HepG2 (cell line): ENCODE results near the gene PAX4. TPM values are rescaled to one million over a fixed set of nuclear protein-coding genes. Genes with fewer than 3 reads are reported as not detected.
A peak's percentile ranks its signal among the peaks of the same experiment; 100 is the strongest.

ENCODE experiments used
- ATAC-seq: fragments of 200-7000 bp; cut with Tn5 transposase; 3 replicates; pipeline ENCODE4 v1.9.1; 2020; ENCODE audit warnings: mild to moderate bottlenecking, moderate library complexity
- BruUV-seq: library from RNA; stranded (reverse); fragments of 400-500 nt; replicated peaks from 2 replicates; lab custom pipeline; 2021; lab: Mats Ljungman, UMichigan
- CTCF ChIA-PET: fragments of 300-600 bp; formaldehyde crosslinking; extraction: SDS; loops from one replicate; lab custom pipeline; 2021; ENCODE audit warnings: low total read pairs, inconsistent platforms, low intra/inter-chr PET ratio; lab: Yijun Ruan, JAX
- POLR2A ChIA-PET: fragments of 350-600 bp; sonication (Branson Sonifier 250); formaldehyde crosslinking; loops from one replicate; lab custom pipeline; 2020; ENCODE audit warnings: antibody characterized with exemption, inconsistent platforms; lab: Yijun Ruan, JAX
- DNase-seq: peaks from one replicate; pipeline ENCODE4 v3.0.0-alpha.2; 2015; ENCODE audit warnings: low spot score
- FAIRE-seq: peaks from 3 replicates; lab custom pipeline; 2011; peaks lifted over from hg19 to GRCh38; lab: Jason Lieb, UNC
- H2AFZ ChIP-seq: one replicate; pipeline ENCODE4 v1.6.1; 2011; ENCODE audit warnings: low read length, inconsistent platforms
- H3K27ac ChIP-seq: fragments of 300-600 bp; 3 replicates; pipeline ENCODE4 v1.8.0; 2011; ENCODE audit warnings: mixed run types, mild to moderate bottlenecking, mixed read lengths, low read length, inconsistent platforms; ENCODE audit not compliant: insufficient read depth; ENCODE audit errors: extremely low read length
- H3K27me3 ChIP-seq, 2 experiments: fragments of 200-600 bp in 1 of 2; 2 replicates in 1 of 2; 3 replicates in 1 of 2; pipeline versions ENCODE4 v1.6.0 to v1.8.0; 2011; ENCODE audit warnings: low read length in 2 of 2, mild to moderate bottlenecking in 2 of 2, moderate library complexity in 2 of 2, inconsistent platforms in 1 of 2; ENCODE audit not compliant: insufficient read depth in 2 of 2, control insufficient read depth in 1 of 2
- H3K36me3 ChIP-seq, 2 experiments: fragments of 200-600 bp in 1 of 2; replicated peaks in 1 of 2; 2 replicates in 1 of 2; 3 replicates in 1 of 2; pipeline versions ENCODE4 v1.5.1 to v1.8.0; 2011; ENCODE audit warnings: low read length in 2 of 2, inconsistent platforms in 1 of 2; ENCODE audit not compliant: insufficient read depth in 2 of 2, control insufficient read depth in 1 of 2
- H3K4me1 ChIP-seq: 2 replicates; pipeline ENCODE4 v1.5.1; 2012; ENCODE audit warnings: low read length, inconsistent platforms; ENCODE audit not compliant: insufficient read depth
- H3K4me2 ChIP-seq: 2 replicates; pipeline ENCODE4 v1.6.0; 2011; ENCODE audit warnings: low read depth, low read length, inconsistent platforms
- H3K4me3 ChIP-seq, 3 experiments: fragments of 200-600 bp in 1 of 3; sonication (generic), shearing (Covaris generic) in 1 of 3; replicated peaks in 1 of 3; 2 replicates each; pipeline ENCODE4 v1.5.1; 2011 to 2016; ENCODE audit warnings: low read length in 3 of 3, inconsistent platforms in 2 of 3, low read depth in 2 of 3, mild to moderate bottlenecking in 2 of 3, control low read depth in 1 of 3, mixed read lengths in 1 of 3; ENCODE audit not compliant: insufficient read depth in 1 of 3
- H3K79me2 ChIP-seq: one replicate; pipeline ENCODE4 v1.6.1; 2011; ENCODE audit warnings: low read length, inconsistent platforms; ENCODE audit not compliant: insufficient read depth
- H3K9ac ChIP-seq: 2 replicates; pipeline ENCODE4 v1.6.0; 2011; ENCODE audit warnings: mild to moderate bottlenecking, low read depth, low read length, inconsistent platforms; ENCODE audit not compliant: insufficient read depth
- H3K9me3 ChIP-seq: 2 replicates; pipeline ENCODE4 v1.5.1; 2012; ENCODE audit warnings: mild to moderate bottlenecking, low read length
- H4K20me1 ChIP-seq: 2 replicates; pipeline ENCODE4 v1.6.0; 2011; ENCODE audit warnings: inconsistent platforms, mild to moderate bottlenecking, low read length, moderate library complexity; ENCODE audit not compliant: insufficient read depth
- RNF219 ChIP-seq: sonication (generic); formaldehyde crosslinking; IDR thresholded peaks from 2 replicates; pipeline ENCODE4 v1.5.0; 2020; ENCODE audit warnings: mild to moderate bottlenecking, missing genetic modification reagents
- TOE1 ChIP-seq: sonication (generic); formaldehyde crosslinking; IDR thresholded peaks from 2 replicates; pipeline ENCODE4 v1.4.0; 2020; ENCODE audit warnings: mild to moderate bottlenecking, missing genetic modification reagents
- ZNF10 ChIP-seq: sonication (generic); formaldehyde crosslinking; IDR thresholded peaks from 2 replicates; pipeline ENCODE4 v1.4.0; 2020; ENCODE audit warnings: mild to moderate bottlenecking, low read depth, missing genetic modification reagents, borderline replicate concordance
- ZNF34 ChIP-seq: sonication (generic); formaldehyde crosslinking; IDR thresholded peaks from 2 replicates; pipeline ENCODE4 v1.4.0; 2020; ENCODE audit warnings: mild to moderate bottlenecking, missing genetic modification reagents, borderline replicate concordance
- WGBS: methylation state at CpG from one replicate; pipeline ENCODE4 v1.1.6; 2017; ENCODE audit warnings: low lambda C conversion rate; 5-methylcytosine and 5-hydroxymethylcytosine counted together
- in situ Hi-C: cut with HindIII; loops from 2 replicates; pipeline ENCODE4 v1.10.0; 2017; ENCODE audit warnings: low pct_unique_long_range_greater_than_20kb; ENCODE audit not compliant: extremely low pct_ligation_motif_present
- intact Hi-C: fragments of 100-400 bp; cut with micrococcal nuclease; formaldehyde crosslinking; loops from one replicate; pipeline ENCODE4 v1.10.0; 2022; ENCODE audit not compliant: unreplicated experiment
- polyA plus RNA-seq, 8 experiments: library from polyadenylated mRNA; depleted of rRNA in 3 of 8; stranded (reverse) in 7 of 8; unstranded in 1 of 8; fragments of >200 nt; fragmentation: Illumina TruSeq in 4 of 8; extraction: Trizol in 4 of 8; gene quantifications; 2 replicates each; pipeline versions ENCODE4 v1.2.1 to v1.2.3, GENCODE V29; 2011 to 2016; ENCODE audit warnings: low read depth in 4 of 8, missing spikeins in 1 of 8, mixed read lengths in 1 of 8; ENCODE audit not compliant: insufficient read depth in 1 of 8
- total RNA-seq, 5 experiments: library from RNA; depleted of rRNA; stranded (reverse); fragments of >200 nt; fragmentation: Illumina TruSeq; extraction: Trizol; gene quantifications; 2 replicates each; pipeline ENCODE4 v1.2.3, GENCODE V29; 2016; ENCODE audit warnings: low read depth in 1 of 5

The PAX4 gene
- total and polyA plus RNA-seq, 2 of the 13 experiments (the other 11 are each of a cell fraction or from before 2014, with no cell fraction given): not detected

DNA sequence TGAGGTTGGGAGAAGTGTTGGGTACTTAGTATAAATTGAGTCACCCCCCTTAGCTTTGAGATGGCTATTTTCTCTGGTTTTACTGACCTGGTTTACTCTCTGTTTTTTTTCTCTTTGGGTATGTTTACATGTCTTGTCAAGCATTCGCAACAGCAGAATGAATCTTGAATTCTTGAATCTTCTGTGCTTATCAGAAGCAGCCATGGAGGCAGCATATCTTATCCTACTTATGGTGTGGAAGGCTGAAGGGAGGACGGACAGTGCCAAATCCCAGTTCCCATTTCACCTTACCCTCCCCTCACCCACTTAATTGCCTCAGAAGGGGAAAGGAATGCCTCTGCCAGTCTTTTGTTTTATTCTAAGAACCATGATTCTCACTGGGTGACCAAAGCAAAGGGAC lies 37.8 kb upstream of the PAX4 start (continued):
- TF ChIP-seq RNF219 (no peak), ZNF10 (CRISPR knock-in tag) (no peak)

- Histone ChIP-seq H3K79me2 (peaks cover 77% of the 10 kb centered on the region), H3K4me1 (peaks cover 69% of the 10 kb centered on the region), H3K27me3 (no peaks in the 10 kb centered on the region; a peak in 1 of 5 replicates), H3K27ac (no peak overlapping the region), H3K36me3 (peaks cover 1 to 31% of the 10 kb centered on the region in 2 experiments; a peak in 3 of 5 replicates), H3K4me3 (peak overlapping the region; percentile 86 to 98 (median 98); a peak in 5 of 6 replicates), H3K9me3 (no peaks in the 10 kb centered on the region), H3K9ac (peak overlapping the region; percentile 97), H2AFZ (no peak overlapping the region), H4K20me1 (peaks cover 54% of the 10 kb centered on the region), H3K4me2 (peak overlapping the region; percentile 83)
- BruUV-seq: no TSS peak
- ChIA-PET POLR2A (interaction anchor here (1.1 kb wide), 1 partner anchor 25 kb away, joined by 5 read pairs; no protein-coding TSS in a partner anchor), CTCF (no interaction called here)
- FAIRE-seq: no peak
- intact Hi-C loops (loop anchor here (10.0 kb wide), 2 partner anchors 70 to 260 kb away; partner anchors contain the start of genes ARF5, GCC1 and ZNF800), in situ Hi-C loops (loop anchor here (5.0 kb wide), 1 partner anchor 62 kb away; the partner anchor contains the start of gene FSCN3)
- TF ChIP-seq ZNF34 (CRISPR knock-in tag) (0 out of 2 replicates have a peak, but pooled peaks have one; percentile 49), TOE1 (no peak)
- ATAC-seq: peak; percentile 37
- DNase-seq: no peak
- WGBS: 70% methylated on average over 5 of the region's 5 CpGs
These were observed 36.8 kb upstream of the PAX4 start for GRCh38 chr7:127654404-127655394.
